GM18867 (cell line): ENCODE data around the gene HIRA.
A peak's percentile ranks its signal among the peaks of the same experiment; 100 is the strongest.

Experiments used
- ATAC-seq: cut with Tn5 transposase; IDR thresholded peaks from one replicate; pipeline ENCODE4 v1.9.1; 2021; ENCODE audit warnings: mild to moderate bottlenecking, moderate library complexity; ENCODE audit not compliant: unreplicated experiment

Gene HIRA

GRCh38 chr22:19431649-19432132 is at the start of gene HIRA:
Gene HIRA, minus strand, starts transcription at chr22:19431733. Its CDS starts 257 bp downstream, at chr22:19431476.
- peak; percentile 48 for ATAC-seq

DNA sequence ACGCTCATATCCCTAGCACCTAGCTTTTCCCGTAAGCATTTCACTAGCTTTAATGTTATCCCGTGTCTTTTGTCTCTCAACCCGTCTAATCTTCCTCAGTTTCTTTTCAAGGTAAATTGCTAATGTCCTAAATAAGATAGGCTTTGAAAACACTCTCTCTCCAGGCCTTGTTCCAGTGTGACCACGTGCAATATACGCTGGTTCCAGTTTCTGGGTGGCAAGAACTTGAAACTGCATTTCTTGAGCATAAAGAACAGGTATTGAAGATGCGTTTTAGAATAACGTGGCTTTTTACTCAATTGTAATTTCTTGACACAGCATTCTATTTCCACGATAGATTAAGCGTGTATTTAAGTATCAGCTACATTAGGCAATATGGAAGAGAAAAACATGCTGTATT is 49.3 kb upstream of the HIRA start:
- no peak for ATAC-seq

DNA sequence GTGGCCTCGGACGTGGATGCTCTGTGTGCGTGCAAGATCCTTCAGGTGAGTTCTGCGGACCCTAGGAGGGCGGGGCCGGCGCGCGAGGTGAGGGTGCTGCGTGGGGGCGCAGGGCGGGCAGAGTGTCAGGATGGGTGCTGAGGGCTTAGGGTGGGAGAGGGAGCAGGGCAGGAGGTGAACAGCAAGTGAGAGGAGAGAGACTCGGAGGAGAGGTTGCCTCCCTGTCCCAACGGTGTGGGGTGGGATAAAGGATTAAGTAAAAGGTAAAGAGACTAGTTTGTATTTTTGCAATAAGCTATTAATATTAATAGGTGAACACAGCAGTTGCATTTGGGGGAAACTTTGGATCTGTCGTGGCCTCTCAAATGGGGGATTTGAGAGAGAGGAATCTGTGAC is 48.6 kb upstream of the HIRA start:
- ATAC-seq, result no peak

DNA sequence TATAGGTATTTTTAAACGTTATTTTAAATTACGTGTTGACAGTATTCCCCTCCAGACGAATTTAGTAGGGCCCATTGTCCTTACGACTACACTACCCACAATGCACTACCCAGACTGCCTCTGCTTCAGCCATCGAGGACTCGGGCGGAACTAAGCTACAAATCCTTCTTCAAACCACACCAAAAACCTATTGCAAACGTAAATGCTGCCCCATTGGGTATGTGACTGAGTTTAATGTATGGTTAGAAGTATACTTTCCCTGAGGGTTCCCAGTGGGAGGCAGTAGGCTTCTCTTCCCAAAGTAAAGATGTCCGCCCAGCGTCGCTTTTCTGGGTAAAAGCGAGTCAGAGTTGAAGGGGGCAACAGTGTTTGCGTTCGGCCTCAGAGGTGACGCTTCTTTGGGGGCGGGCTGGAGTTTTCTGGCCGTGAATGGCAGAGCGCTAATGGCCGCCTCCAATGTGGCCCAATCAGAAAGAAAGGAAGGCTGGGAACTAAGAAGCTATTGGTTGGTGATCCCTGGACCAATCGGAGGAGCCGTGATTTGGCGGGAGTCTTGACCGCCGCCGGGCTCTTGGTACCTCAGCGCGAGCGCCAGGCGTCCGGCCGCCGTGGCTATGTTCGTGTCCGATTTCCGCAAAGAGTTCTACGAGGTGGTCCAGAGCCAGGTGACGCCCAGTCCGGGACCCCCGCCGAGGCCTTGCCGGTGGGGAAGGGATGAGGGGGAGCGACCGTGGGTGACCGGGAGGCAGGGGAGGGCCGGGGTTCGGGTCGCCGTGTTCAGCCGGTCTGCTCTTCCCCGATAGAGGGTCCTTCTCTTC is 48.0 kb upstream of the HIRA start, which contains the start of gene CDC45:
CDC45 (plus strand) TSS at position 566 of the 818 bp plus-strand sequence; CDS start at position 615, 49 bp downstream.
- peak; percentile 86 for ATAC-seq

GRCh38 chr22:19478901-19479354 is 47.4 kb upstream of the HIRA start, which contains the start of gene UFD1:
Gene UFD1, minus strand, starts transcription at chr22:19479193. Its CDS starts 108 bp downstream, at chr22:19479085.
- peak; percentile 56 for ATAC-seq

DNA sequence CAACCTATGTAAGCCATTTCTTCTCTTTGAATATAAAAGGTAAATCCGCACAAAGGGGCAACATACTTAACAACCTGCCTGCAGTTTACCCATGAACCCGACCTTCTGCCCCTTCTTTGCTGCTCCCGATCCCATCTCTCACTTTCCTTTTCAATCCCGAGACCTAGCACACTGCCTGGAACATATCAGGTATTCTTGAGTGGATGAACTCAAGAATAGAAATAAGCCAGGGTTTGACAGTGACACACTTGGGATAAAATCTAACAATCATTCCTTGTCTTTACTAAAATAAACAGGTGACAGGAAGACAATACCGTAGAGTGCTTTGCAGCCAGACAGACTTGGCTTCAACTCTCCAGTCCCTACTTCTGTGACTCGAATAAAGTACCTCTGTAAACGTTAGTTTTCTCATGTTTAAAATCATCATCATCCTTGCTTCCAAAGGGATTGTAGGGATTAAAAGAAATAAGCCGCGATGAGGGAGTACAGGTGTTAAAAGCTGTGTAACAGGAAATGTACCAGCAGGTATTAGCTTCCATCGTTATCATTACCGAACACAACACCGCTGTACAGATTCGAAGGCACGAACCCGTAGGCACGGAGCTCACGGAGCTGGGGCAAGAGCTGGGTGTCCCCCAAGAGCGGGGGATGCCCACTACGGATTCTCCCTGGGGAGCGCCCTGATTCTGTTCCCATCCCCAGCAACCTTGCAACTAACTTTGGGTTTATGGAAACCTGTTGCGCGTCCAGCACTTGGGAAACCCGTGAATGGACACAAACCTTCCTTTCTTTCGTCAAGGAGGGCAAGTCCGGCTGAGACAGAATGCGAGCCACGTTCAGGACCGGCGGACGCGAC is 46.7 kb upstream of the HIRA start:
- no peak for ATAC-seq

- no peak for ATAC-seq
These were observed 46.0 kb upstream of the HIRA start for GRCh38 chr22:19477321-19478044.

- ATAC-seq, result no peak
These were observed 44.5 kb upstream of the HIRA start for GRCh38 chr22:19476023-19476422.

GRCh38 chr22:19473578-19473977 is 42.0 kb upstream of the HIRA start:
- ATAC-seq, result no peak

DNA sequence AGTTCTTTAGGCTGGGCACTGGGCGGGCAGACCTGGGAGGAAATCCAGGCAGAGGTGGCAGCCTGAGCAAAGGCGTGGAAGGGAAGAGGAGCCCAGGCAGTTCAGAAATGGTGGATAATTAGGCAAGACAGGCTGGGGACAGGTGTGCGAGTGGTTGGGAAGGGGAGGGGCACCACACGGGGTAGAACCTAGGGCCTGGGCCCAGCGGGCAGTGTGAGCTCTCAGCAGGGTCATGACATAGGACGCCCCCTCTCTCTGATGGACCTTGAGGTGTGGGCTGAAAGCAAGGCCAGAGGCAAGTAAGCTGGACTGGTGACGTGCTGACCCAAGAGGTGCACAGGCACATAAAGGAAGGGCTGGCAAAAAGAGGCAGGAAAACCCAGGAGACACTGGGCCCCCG is 40.7 kb upstream of the HIRA start:
- no peak for ATAC-seq

GRCh38 chr22:19471572-19471971 is 40.0 kb upstream of the HIRA start:
- no peak for ATAC-seq

DNA sequence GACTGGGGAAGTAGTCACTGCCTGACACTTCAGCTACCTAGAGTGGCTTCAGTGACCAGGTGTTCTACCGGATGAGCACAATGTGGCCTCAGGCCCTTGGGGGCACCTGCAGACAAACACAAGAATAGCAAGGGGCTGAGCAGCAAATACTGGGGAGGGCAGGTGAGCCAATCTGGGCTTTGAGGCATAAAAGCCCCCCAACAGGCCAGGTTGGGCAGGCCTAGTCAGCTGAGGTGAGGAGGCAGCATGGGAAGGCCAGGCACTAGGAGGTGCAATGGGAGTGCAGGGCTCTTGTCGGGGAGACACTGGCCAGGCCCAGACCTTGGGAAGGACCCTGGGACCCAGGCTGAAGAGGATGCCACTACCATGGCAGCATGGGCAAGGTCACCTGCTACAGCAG is 38.5 kb upstream of the HIRA start:
- ATAC-seq, result no peak

- ATAC-seq, result no peak
These were observed 37.9 kb upstream of the HIRA start for GRCh38 chr22:19469421-19469820.

GRCh38 chr22:19467912-19468311 is 36.4 kb upstream of the HIRA start:
- ATAC-seq, result no peak

DNA sequence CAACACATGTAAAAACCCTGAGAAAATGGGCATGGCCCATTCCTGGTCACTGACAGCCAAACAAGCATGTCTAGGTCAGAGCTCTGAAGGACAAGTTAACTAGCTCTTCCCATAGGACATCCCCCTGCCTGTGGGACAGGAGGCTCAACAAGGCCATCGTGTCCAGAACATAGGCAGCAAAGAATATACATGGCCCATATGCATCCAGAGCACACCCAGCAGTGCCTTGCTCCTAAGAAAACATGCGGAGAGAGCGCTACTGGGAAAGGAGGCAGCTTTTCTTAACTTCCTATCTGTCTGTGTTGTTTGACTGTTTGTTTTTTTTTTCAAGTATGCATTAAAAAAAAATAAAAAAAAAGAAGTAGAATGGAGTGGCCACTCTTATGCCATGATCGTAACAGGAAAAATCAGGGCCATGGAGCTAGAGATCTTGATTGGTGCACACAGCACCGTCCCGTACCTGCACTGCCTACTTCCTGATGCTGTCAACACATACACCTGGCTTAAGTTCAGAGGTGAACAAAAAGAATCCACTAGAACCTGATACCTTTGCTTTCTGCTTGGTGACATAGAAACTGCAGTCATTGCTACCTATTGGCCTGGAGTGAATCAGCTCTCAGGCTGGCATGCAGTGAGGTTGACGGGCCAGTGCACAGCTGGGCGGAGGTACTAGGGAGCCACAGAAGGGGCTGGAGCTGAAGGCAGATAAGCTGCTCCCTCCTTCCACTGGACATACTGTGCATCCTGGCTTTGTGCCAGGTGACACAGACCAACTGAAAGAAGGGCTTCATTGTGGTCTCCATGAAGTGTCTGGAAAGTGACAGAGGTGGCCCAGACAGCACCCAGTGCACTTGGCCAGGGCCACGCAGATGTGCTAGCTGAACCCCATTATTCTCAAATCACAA is 35.6 kb upstream of the HIRA start:
- ATAC-seq, result no peak

GRCh38 chr22:19466126-19466716 is 34.7 kb upstream of the HIRA start:
- ATAC-seq, result no peak

- ATAC-seq, result no peak
These were observed 33.4 kb upstream of the HIRA start for GRCh38 chr22:19464975-19465374.

GRCh38 chr22:19464546-19464945 is 33.0 kb upstream of the HIRA start:
- ATAC-seq, result no peak
